Activated CD8-positive, alpha-beta T cell treated with anti-CD3 and anti-CD28 coated beads, Interleukin-2, amount 10 ng/mL, durations not matched to agents 7 days and 5 days (primary cell): ENCODE results near the gene SEC24D. TPM values are rescaled to one million over a fixed set of nuclear protein-coding genes. Genes with fewer than 3 reads are reported as not detected.

Source experiments
- ATAC-seq: fragments of 150-1000 bp; cut with Tn5 transposase; one replicate; pipeline ENCODE4 v1.10.0; 2021; ENCODE audit warnings: moderate library complexity
- CTCF ChIA-PET: fragments of 350-600 bp; sonication (Branson Sonifier 250); formaldehyde crosslinking; loops from one replicate; lab custom pipeline; 2021; ENCODE audit warnings: antibody characterized with exemption; lab: Charles Lee
- POLR2A ChIA-PET: fragments of 350-600 bp; sonication (Branson Sonifier 250); formaldehyde crosslinking; loops from one replicate; lab custom pipeline; 2021; ENCODE audit warnings: antibody characterized with exemption; lab: Charles Lee
- DNase-seq: peaks from one replicate; pipeline ENCODE4 v3.0.0-alpha.2; 2020
- H3K27ac Mint-ChIP-seq: one replicate; pipeline ENCODE4 v1.8.0; 2021; ENCODE audit warnings: mild to moderate bottlenecking, mixed read lengths
- H3K27me3 Mint-ChIP-seq: one replicate; pipeline ENCODE4 v1.8.0; 2021; ENCODE audit warnings: low read depth, mixed read lengths
- H3K36me3 Mint-ChIP-seq: one replicate; pipeline ENCODE4 v1.8.0; 2021; ENCODE audit warnings: low read depth, mixed read lengths
- H3K4me1 Mint-ChIP-seq: one replicate; pipeline ENCODE4 v1.8.0; 2021; ENCODE audit warnings: low read depth, mixed read lengths
- H3K4me3 Mint-ChIP-seq: one replicate; pipeline ENCODE4 v1.8.0; 2021; ENCODE audit warnings: mild to moderate bottlenecking, mixed read lengths
- H3K9me3 Mint-ChIP-seq: one replicate; pipeline ENCODE4 v1.8.0; 2022; ENCODE audit warnings: mixed read lengths; ENCODE audit not compliant: insufficient read depth
- total RNA-seq, 2 experiments: library from RNA; stranded (reverse); gene quantifications; one replicate each; pipeline ENCODE4 v1.2.3, GENCODE V29; 2021

SEC24D gene
- total RNA-seq, 2 experiments from 2014 or later: 29.5 to 32.7 TPM

- Mint-ChIP-seq H3K4me1 (no peaks in the 10 kb centered on the region), H3K4me3 (no peak overlapping the region), H3K9me3 (no peaks in the 10 kb centered on the region), H3K36me3 (no peaks in the 10 kb centered on the region), H3K27me3 (no peaks in the 10 kb centered on the region), H3K27ac (no peak overlapping the region)
- POLR2A ChIA-PET: no interaction called here
- no peak for DNase-seq
- CTCF ChIA-PET: interaction anchor here (0.7 to 1.6 kb wide), 2 partner anchors 12 to 96 kb away, joined by 3 read pairs; no protein-coding TSS in a partner anchor
- no peak for ATAC-seq
These were observed 30.5 kb upstream of the SEC24D start for GRCh38 chr4:118866442-118866841.

- ChIA-PET POLR2A (no interaction called here), CTCF (interaction anchor here (0.7 to 2.8 kb wide), 16 partner anchors 8 to 180 kb away, joined by 3 to 31 read pairs (median 4); partner anchors contain the start of genes METTL14, SEC24D and SYNPO2)
- Mint-ChIP-seq H3K36me3 (no peaks in the 10 kb centered on the region), H3K27ac (no peak overlapping the region), H3K27me3 (no peaks in the 10 kb centered on the region), H3K9me3 (no peaks in the 10 kb centered on the region), H3K4me1 (no peaks in the 10 kb centered on the region), H3K4me3 (no peak overlapping the region)
- no peak for ATAC-seq
- peak; percentile 31 for DNase-seq
These were observed 29.3 kb upstream of the SEC24D start for GRCh38 chr4:118865091-118865708.

- DNase-seq (no peak), ATAC-seq (no peak)
- no peaks in the 10 kb centered on the region for H3K9me3 Mint-ChIP-seq
- H3K27me3 Mint-ChIP-seq: no peaks in the 10 kb centered on the region
- no peak overlapping the region for H3K27ac Mint-ChIP-seq
- ChIA-PET CTCF (interaction anchor here (1.6 kb wide), 1 partner anchor 18 kb away, joined by 4 read pairs; no protein-coding TSS in a partner anchor), POLR2A (no interaction called here)
- H3K36me3 Mint-ChIP-seq: no peaks in the 10 kb centered on the region
- H3K4me1 Mint-ChIP-seq: no peaks in the 10 kb centered on the region
- H3K4me3 Mint-ChIP-seq: no peak overlapping the region
These were observed 22.9 kb upstream of the SEC24D start for GRCh38 chr4:118858779-118859178.

GRCh38 chr4:118857760-118858159 is 21.8 kb upstream of the SEC24D start:
- Mint-ChIP-seq H3K4me3 (no peak overlapping the region), H3K36me3 (peaks cover 3% of the 10 kb centered on the region), H3K27ac (no peak overlapping the region), H3K4me1 (no peaks in the 10 kb centered on the region), H3K9me3 (no peaks in the 10 kb centered on the region), H3K27me3 (no peaks in the 10 kb centered on the region)
- CTCF ChIA-PET: interaction anchor here (1.6 kb wide), 1 partner anchor 17 kb away, joined by 4 read pairs; no protein-coding TSS in a partner anchor
- no peak for DNase-seq
- POLR2A ChIA-PET: no interaction called here
- no peak for ATAC-seq

- Mint-ChIP-seq H3K27me3 (peaks cover 7% of the 10 kb centered on the region), H3K36me3 (peaks cover 20% of the 10 kb centered on the region), H3K27ac (peak overlapping the region; percentile 92), H3K4me1 (peaks cover 24% of the 10 kb centered on the region), H3K4me3 (peak overlapping the region; percentile 86), H3K9me3 (no peaks in the 10 kb centered on the region)
- DNase-seq (peak; percentile 68), ATAC-seq (peak; percentile 97)
- CTCF ChIA-PET: interaction anchor here (0.7 to 6.8 kb wide), 9 partner anchors 10 to 427 kb away, joined by 3 to 43 read pairs (median 3); no protein-coding TSS in a partner anchor
- POLR2A ChIA-PET: interaction anchor here (0.6 to 1.8 kb wide), 3 partner anchors 11 to 25 kb away, joined by 3 to 14 read pairs (median 4); partner anchors contain the start of gene SEC24D
These were observed 14.7 kb upstream of the SEC24D start for GRCh38 chr4:118850488-118851173.

GRCh38 chr4:118849867-118850487 is 14.1 kb upstream of the SEC24D start:
- DNase-seq (no peak), ATAC-seq (no peak)
- H3K4me1 Mint-ChIP-seq: peaks cover 24% of the 10 kb centered on the region
- peaks cover 7% of the 10 kb centered on the region for H3K27me3 Mint-ChIP-seq
- H3K4me3 Mint-ChIP-seq: peak overlapping the region; percentile 86
- no peaks in the 10 kb centered on the region for H3K9me3 Mint-ChIP-seq
- H3K36me3 Mint-ChIP-seq: peaks cover 20% of the 10 kb centered on the region
- H3K27ac Mint-ChIP-seq: peak overlapping the region; percentile 92
- CTCF ChIA-PET: interaction anchor here (0.9 to 6.8 kb wide), 7 partner anchors 12 to 426 kb away, joined by 3 to 43 read pairs (median 3); no protein-coding TSS in a partner anchor
- POLR2A ChIA-PET: interaction anchor here (0.7 to 1.8 kb wide), 2 partner anchors 10 to 14 kb away, joined by 3 to 14 read pairs; partner anchors contain the start of gene SEC24D

GRCh38 chr4:118848901-118849300 is 13.0 kb upstream of the SEC24D start:
- CTCF ChIA-PET: interaction anchor here (6.8 kb wide), 1 partner anchor 10 kb away, joined by 43 read pairs; no protein-coding TSS in a partner anchor
- Mint-ChIP-seq H3K4me3 (no peak overlapping the region), H3K27me3 (peaks cover 7% of the 10 kb centered on the region), H3K36me3 (peaks cover 20% of the 10 kb centered on the region), H3K4me1 (peaks cover 24% of the 10 kb centered on the region), H3K9me3 (no peaks in the 10 kb centered on the region), H3K27ac (no peak overlapping the region)
- POLR2A ChIA-PET: no interaction called here
- DNase-seq (no peak), ATAC-seq (no peak)

GRCh38 chr4:118848242-118848641 is 12.3 kb upstream of the SEC24D start:
- peaks cover 24% of the 10 kb centered on the region for H3K4me1 Mint-ChIP-seq
- no peaks in the 10 kb centered on the region for H3K9me3 Mint-ChIP-seq
- H3K27ac Mint-ChIP-seq: no peak overlapping the region
- peaks cover 10% of the 10 kb centered on the region for H3K27me3 Mint-ChIP-seq
- ATAC-seq: no peak
- peaks cover 19% of the 10 kb centered on the region for H3K36me3 Mint-ChIP-seq
- no peak for DNase-seq
- CTCF ChIA-PET: interaction anchor here (2.1 to 2.2 kb wide), 2 partner anchors 11 to 16 kb away, joined by 6 to 17 read pairs; partner anchors contain the start of gene SEC24D
- no peak overlapping the region for H3K4me3 Mint-ChIP-seq
- POLR2A ChIA-PET: no interaction called here

GRCh38 chr4:118846979-118847378 is 11.1 kb upstream of the SEC24D start:
- ChIA-PET POLR2A (interaction anchor here (0.8 kb wide), 1 partner anchor 10 kb away, joined by 4 read pairs; no protein-coding TSS in a partner anchor), CTCF (interaction anchor here (1.1 to 2.2 kb wide), 4 partner anchors 10 to 62 kb away, joined by 3 to 17 read pairs (median 5); partner anchors contain the start of gene SEC24D)
- Mint-ChIP-seq H3K27ac (no peak overlapping the region), H3K4me3 (no peak overlapping the region), H3K9me3 (no peaks in the 10 kb centered on the region), H3K36me3 (peaks cover 11% of the 10 kb centered on the region), H3K27me3 (peaks cover 11% of the 10 kb centered on the region), H3K4me1 (peaks cover 17% of the 10 kb centered on the region)
- ATAC-seq (no peak), DNase-seq (no peak)

- Mint-ChIP-seq H3K4me1 (peaks cover 7% of the 10 kb centered on the region), H3K27ac (no peak overlapping the region), H3K27me3 (peaks cover 11% of the 10 kb centered on the region), H3K9me3 (no peaks in the 10 kb centered on the region), H3K4me3 (no peak overlapping the region), H3K36me3 (peaks cover 7% of the 10 kb centered on the region)
- no peak for DNase-seq
- no peak for ATAC-seq
- POLR2A ChIA-PET: no interaction called here
- CTCF ChIA-PET: interaction anchor here (0.6 kb wide), 1 partner anchor 44 kb away, joined by 3 read pairs; no protein-coding TSS in a partner anchor
These were observed 9.7 kb upstream of the SEC24D start for GRCh38 chr4:118845552-118846050.

- no peak for DNase-seq
- no peaks in the 10 kb centered on the region for H3K9me3 Mint-ChIP-seq
- CTCF ChIA-PET: interaction anchor here (0.7 kb wide), 2 partner anchors 8 to 18 kb away, joined by 3 read pairs; no protein-coding TSS in a partner anchor
- H3K4me3 Mint-ChIP-seq: no peak overlapping the region
- H3K36me3 Mint-ChIP-seq: no peaks in the 10 kb centered on the region
- no peak overlapping the region for H3K27ac Mint-ChIP-seq
- ATAC-seq: no peak
- peaks cover 14% of the 10 kb centered on the region for H3K27me3 Mint-ChIP-seq
- POLR2A ChIA-PET: no interaction called here
- no peaks in the 10 kb centered on the region for H3K4me1 Mint-ChIP-seq
These were observed 7.3 kb upstream of the SEC24D start for GRCh38 chr4:118843237-118843636.
